Measurements from ENCODE around the gene CLTA.
A peak's percentile ranks its signal among the peaks of the same experiment; 100 is the strongest.

Gene CLTA, protein sequence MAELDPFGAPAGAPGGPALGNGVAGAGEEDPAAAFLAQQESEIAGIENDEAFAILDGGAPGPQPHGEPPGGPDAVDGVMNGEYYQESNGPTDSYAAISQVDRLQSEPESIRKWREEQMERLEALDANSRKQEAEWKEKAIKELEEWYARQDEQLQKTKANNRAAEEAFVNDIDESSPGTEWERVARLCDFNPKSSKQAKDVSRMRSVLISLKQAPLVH

GRCh38 chr9:36190388-36191289, at the start of gene CLTA:
Gene CLTA, plus strand, starts transcription at chr9:36190921. Its CDS starts 136 bp downstream, at chr9:36191057.
- peak; percentile 79 to 83 (median 82) for DNase-seq (ENCODE audit: low read depth in 3 of 3, low spot score in 1 of 3)

DNA sequence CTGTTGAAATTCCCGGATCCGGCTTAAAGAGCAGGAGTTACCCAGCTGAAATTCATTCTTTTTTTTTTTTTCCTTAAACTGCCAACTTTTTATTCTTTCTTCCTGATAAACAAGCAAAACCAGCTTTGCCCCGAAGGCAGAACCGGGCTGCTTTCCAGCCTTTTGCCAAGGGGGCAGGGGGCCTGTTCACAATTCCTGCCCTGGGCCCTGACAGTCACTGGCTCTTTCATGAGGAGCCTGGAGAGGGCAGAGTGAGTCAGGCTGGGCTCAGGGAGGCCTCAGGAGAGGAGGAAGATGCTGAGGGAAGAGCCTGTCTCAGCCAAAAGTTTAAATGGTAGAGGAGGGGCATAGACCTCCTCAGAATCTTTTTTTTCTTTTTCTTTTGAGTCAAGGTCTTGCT, 49.4 kb upstream of the CLTA start:
- no peak for DNase-seq (ENCODE audit: low read depth in 3 of 3, low spot score in 1 of 3)

GRCh38 chr9:36141761-36142160, 49.0 kb upstream of the CLTA start:
- DNase-seq (ENCODE audit: low read depth in 3 of 3, low spot score in 1 of 3) = no peak

GRCh38 chr9:36142510-36143244, 48.0 kb upstream of the CLTA start:
- no peak for DNase-seq (ENCODE audit: low read depth in 3 of 3, low spot score in 1 of 3)

GRCh38 chr9:36143245-36143641, 47.5 kb upstream of the CLTA start:
- no peak for DNase-seq (ENCODE audit: low read depth in 3 of 3, low spot score in 1 of 3)

- DNase-seq (ENCODE audit: low read depth in 3 of 3, low spot score in 1 of 3) = no peak
Observed at GRCh38 chr9:36144309-36145232, 46.1 kb upstream of the CLTA start.

DNA sequence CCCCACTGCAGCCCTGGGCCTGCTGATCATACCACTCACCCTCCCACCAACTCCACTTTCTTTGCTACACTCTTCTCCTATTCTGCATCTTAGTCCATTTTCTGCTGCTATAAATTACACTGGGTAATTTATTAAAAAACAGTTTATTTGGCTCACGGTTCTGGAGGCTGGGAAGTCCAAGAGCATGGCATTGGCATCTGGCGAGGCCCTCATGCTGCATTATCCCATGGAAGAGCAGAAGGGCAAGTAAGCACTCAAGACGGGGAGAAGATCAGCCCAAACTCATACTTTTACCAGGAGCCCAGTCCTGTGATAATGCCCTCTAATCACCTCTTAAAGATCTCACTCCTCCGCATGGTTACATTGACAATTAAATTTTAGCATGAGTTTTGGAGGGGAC, 44.8 kb upstream of the CLTA start:
- no peak for DNase-seq (ENCODE audit: low read depth in 3 of 3, low spot score in 1 of 3)

DNA sequence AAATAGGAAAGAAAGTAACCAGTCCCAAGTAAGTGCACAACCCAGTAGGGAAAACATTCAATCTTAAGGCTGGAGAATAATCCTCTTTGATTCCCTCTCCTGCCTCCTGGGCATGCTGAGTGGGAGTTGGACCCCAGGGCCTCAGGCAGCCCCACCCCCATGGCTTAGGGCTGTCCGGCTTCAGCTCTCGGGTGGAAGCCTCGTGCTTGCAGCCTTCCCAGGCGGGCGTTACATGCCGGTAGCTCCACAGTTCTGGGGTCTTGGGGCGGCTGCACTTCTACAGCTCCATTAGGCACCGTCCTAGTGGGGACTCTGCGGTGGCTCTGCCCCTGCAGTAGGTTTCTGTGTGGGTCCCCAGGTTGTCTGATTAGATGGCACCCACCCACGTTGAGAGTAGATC, 44.1 kb upstream of the CLTA start:
- no peak for DNase-seq (ENCODE audit: low read depth in 3 of 3, low spot score in 1 of 3)

DNA sequence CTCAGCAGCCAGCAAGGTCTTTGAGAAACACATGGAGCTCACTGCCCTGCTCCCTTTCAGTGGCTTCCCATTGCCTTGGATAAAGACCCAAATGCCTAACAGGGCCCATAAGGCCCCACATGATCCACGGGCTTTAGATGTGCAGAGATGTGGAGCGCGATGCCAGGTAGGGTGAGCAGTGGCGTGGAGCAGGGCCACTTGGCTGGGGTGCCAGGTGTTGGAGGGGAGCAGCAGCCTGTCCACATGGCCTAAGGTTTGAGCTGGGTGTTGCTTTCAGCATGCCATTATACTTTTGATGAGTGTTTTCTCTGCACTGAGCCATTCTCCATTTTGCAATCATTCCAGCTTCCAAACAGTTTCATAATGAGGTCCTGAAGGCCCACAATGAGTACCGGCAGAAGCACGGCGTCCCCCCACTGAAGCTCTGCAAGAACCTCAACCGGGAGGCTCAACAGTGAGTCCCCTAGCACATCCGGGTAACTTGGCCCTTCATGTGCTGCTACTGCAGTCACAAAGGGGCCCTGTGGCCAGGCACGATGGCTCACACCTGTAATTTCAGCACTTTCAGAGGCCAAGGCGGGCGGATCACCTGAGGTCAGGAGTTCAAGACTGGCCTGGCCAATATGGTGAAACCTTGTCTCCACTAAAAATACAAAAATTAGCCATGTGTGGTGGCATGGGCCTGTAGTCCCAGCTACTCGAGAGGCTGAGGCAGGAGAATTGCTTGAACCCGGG, 43.1 kb upstream of the CLTA start:
- DNase-seq (ENCODE audit: low read depth in 3 of 3, low spot score in 1 of 3) = no peak

DNA sequence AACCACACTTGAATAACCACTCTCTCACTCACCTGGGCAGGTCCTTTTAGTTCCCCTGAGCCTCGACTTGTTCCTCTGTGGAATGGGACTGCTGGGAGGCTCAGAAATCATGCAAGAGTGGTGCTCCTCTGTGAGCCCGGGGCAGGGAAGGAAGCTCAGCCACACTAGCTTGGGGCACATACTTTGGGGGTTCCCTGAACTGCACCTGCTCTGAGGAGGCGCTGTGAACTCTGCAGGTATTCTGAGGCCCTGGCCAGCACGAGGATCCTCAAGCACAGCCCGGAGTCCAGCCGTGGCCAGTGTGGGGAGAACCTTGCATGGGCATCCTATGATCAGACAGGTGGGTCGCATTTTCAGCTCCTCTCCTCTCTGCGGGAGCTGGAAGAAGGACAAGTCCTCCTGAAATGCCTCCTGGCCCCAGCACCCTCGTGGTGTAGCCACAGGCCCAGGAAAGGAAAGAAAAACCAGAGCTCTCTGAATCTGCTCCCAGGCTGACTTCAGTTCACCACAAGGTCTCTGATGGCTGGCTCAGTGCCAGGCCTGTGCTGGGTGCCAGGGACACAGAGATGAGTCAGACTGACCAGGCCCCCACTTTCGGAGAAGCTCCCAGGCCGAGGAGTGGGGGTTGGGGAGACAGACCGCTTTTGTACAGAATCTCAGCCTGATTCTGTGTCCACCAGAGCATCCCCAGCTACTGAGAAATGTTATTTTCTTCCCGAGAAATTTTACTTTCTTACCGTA, 42.2 kb upstream of the CLTA start:
- peak in 2 of 3 donors; percentile 53 to 64 for DNase-seq (ENCODE audit: low read depth in 3 of 3, low spot score in 1 of 3)

GRCh38 chr9:36149197-36149596, 41.5 kb upstream of the CLTA start:
- no peak for DNase-seq (ENCODE audit: low read depth in 3 of 3, low spot score in 1 of 3)

GRCh38 chr9:36150574-36151315, 40.0 kb upstream of the CLTA start:
- DNase-seq (ENCODE audit: low read depth in 3 of 3, low spot score in 1 of 3) = no peak

DNA sequence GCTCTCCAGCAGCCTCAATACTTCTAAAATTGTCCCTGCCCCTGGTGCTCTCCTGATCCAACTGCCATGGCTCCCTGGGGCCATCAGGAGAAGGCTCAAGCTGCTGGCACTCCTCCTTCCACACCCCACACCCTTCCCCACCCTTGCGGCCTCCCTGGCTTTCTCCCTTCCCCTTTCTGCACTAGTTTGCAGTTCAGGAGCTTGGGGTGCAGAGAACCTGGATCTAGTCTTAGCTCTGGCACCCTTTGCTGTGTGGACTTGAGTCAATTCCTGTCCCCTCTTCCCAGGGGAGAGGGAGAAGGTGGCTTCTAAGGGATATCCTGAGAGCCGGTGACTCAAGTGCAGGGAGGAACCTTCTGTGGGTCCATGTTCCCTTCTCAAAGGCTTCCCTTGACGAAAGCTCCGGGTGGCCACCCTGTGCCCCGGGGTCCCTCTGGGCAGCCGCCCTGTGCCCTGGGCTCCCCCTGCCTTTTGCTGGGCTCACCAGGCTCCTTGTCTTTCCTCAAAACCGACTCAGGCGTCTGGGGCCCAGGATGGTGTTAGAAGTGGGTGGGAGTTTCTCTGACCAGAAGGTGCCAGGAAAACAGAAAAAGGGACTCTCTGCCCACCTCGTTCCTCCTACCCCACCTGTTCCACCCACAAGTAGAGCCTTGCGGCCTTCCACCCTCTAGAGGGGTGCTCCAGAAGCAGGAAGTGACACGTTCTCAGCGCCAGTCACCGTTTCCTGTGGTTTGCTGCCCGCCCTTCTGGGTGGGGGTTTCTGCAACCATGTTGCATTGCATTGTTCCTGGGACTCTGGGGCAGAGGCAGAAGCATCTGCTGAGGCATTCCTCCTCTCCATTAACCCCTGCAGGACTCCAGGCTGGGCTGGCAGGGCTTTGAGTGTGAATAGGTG, 39.2 kb upstream of the CLTA start:
- DNase-seq (ENCODE audit: low read depth in 3 of 3, low spot score in 1 of 3) = peak; percentile 59 to 79 (median 73)

DNA sequence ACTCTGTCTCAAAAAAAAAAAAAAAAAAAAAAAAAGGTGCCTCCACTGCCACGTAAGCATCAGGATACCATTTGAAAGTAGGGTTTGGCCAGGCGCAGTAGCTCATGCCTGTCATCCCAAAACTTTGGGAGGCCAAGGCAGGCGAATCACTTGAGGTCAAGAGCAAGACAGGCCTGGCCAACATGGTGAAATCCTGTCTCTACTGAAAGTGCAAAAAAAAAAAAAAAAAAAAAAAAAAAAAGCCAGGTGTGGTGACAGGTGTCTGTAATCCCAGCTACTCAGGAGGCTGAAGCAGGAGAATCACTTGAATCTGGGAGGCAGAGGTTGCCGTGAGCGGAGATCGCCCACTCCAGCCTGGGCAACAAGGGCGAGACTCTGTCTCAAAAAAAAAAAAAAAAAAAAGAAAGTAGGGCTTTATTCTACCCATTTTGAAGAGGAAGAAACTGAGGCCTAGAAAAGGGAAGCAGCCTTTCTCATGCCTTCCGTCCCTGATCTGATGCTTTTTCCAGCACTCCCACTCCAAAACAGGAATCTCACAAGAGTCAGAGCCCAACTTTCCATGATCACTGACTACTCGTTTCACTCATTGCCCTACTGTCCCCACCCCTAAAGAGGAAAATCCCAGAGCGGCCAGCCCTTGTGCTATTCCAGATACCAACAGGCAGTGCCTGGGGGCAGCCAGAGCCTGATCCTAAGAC, 37.8 kb upstream of the CLTA start:
- DNase-seq (ENCODE audit: low read depth in 3 of 3, low spot score in 1 of 3) = no peak

DNA sequence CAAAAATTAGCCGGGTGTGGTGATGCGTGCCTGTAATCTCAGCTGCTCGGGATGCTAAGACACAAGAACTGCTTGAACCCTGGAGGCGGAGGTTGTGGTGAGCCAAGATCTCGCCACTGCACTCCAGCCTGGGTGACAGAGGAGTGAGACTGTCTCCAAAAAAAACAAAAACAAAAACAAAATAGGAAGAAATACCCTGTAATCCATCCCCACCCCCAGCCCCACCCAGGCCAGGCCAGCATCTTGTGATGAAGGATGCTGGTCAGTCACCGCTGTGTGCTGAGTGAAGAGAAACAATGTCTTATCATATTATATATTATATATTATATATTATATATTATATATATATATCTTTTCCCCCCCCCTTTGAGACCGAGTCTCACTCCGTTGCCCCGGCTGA, 37.0 kb upstream of the CLTA start:
- DNase-seq (ENCODE audit: low read depth in 3 of 3, low spot score in 1 of 3) = no peak

- no peak for DNase-seq (ENCODE audit: low read depth in 3 of 3, low spot score in 1 of 3)
Observed at GRCh38 chr9:36154331-36154952, 36.3 kb upstream of the CLTA start.

DNA sequence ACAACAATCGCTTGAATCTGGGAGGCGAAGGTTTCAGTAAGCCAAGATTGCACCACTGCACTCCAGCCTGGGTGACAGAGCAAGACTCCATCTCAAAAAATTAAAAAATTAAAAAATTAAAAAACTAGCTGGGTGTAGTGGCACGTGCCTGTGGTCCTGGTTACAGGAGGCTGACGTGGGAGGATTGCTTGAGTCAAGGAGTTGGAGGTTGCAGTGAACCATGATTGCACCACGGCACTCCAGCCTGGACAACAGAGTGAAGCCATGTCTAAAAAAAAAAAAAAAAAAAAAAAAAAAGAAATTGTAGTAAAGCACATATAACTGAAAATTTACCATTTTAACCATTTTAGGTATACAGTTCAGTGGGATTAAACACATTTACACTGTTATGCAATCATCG, 34.6 kb upstream of the CLTA start:
- no peak for DNase-seq (ENCODE audit: low read depth in 3 of 3, low spot score in 1 of 3)

Measured in stimulated activated CD4-positive, alpha-beta T cell treated with anti-CD3 and anti-CD28 coated beads, TNF-alpha, amount 100 ng/mL, for 1 hour (primary cell).